ENCODE measurements around the gene ZNF688. TPM values are rescaled to one million over a fixed set of nuclear protein-coding genes. Genes with fewer than 3 reads are reported as not detected.

The ZNF688 gene
- total and polyA plus RNA-seq, 12 donors, result 6.3 to 23.8 (median 12.4) TPM

DNA sequence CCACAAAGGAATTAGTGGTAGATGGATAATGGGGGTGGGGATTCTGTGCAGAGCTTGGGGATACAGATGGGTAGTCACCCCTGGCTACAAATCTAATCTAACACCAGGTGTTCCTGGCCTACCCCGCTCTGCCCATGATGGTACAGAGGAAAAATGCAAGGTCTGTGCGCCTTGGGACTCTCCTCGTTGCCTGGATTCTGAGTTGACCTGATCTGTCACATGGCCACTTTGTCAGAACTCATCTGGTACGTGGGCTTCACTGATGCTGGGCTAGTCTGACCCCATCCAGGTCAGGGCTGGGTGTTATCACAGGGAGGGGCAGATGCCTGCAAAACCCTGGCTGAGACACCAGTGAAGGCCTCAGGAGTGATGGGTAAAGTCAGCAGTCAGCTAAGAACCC is 18.6 kb downstream of the ZNF688 start:
- Histone ChIP-seq H3K4me1 (peaks cover 0 to 70% (median 43%) of the 10 kb centered on the region in 9 donors), H3K9me3 (no peaks in the 10 kb centered on the region), H3K36me3 (peaks cover 0 to 40% (median 15%) of the 10 kb centered on the region in 9 donors), H3K27ac (peak overlapping the region in 9 of 10 donors; percentile 2 to 68 (median 38)), H3K27me3 (no peaks in the 10 kb centered on the region), H3K4me3 (no peak overlapping the region)
- 74 to 78% methylated on average over 4 of the region's 4 CpGs for WGBS, 2 donors
- ATAC-seq, result no peak
- TF ChIP-seq, protein P1, sequence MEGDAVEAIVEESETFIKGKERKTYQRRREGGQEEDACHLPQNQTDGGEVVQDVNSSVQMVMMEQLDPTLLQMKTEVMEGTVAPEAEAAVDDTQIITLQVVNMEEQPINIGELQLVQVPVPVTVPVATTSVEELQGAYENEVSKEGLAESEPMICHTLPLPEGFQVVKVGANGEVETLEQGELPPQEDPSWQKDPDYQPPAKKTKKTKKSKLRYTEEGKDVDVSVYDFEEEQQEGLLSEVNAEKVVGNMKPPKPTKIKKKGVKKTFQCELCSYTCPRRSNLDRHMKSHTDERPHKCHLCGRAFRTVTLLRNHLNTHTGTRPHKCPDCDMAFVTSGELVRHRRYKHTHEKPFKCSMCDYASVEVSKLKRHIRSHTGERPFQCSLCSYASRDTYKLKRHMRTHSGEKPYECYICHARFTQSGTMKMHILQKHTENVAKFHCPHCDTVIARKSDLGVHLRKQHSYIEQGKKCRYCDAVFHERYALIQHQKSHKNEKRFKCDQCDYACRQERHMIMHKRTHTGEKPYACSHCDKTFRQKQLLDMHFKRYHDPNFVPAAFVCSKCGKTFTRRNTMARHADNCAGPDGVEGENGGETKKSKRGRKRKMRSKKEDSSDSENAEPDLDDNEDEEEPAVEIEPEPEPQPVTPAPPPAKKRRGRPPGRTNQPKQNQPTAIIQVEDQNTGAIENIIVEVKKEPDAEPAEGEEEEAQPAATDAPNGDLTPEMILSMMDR (IDR thresholded peaks at IDR 0.05), result no peak
- no peak for DNase-seq
- intact Hi-C loops (cut with DNase I), result loop anchor here in 1 of 10 donors (2.0 kb wide), 1 partner anchor 14 kb away; no protein-coding TSS in a partner anchor

DNA sequence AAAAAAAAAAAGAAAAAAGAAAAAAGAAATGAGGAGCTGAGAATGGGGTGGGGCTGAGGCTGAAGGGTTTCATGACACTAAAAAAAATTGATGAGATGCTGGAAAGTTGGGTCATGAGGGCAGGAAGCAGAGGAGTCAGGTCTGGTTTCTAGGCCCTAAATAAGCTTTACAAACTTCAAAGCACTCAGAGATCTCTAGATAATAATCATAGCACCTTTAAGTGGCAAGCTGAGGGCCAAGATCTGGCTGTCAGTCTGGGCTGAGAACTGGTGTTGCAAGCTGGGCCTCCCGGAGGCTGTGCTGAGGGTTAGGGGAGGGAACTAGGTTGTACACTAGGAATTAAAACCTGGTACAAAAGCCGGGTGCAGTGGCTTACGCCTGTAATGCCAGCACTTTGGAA is 19.7 kb downstream of the ZNF688 start:
- peaks cover 0 to 40% (median 15%) of the 10 kb centered on the region in 9 donors for H3K36me3 ChIP-seq
- no peak overlapping the region for H3K4me3 ChIP-seq
- no peaks in the 10 kb centered on the region for H3K9me3 ChIP-seq
- H3K4me1 ChIP-seq, result peaks cover 0 to 62% (median 33%) of the 10 kb centered on the region in 9 donors
- no peak for DNase-seq
- ATAC-seq, result no peak
- intact Hi-C loops (cut with DNase I), result loop anchor here in 1 of 10 donors (2.0 kb wide), 1 partner anchor 13 kb away; no protein-coding TSS in a partner anchor
- 74% methylated on average over 3 of the region's 3 CpGs for WGBS, 2 donors
- TF ChIP-seq, protein P1 (IDR thresholded peaks at IDR 0.05), result no peak
- H3K27ac ChIP-seq, result peak overlapping the region in 8 of 10 donors; percentile 2 to 68 (median 40)
- H3K27me3 ChIP-seq, result no peaks in the 10 kb centered on the region

DNA sequence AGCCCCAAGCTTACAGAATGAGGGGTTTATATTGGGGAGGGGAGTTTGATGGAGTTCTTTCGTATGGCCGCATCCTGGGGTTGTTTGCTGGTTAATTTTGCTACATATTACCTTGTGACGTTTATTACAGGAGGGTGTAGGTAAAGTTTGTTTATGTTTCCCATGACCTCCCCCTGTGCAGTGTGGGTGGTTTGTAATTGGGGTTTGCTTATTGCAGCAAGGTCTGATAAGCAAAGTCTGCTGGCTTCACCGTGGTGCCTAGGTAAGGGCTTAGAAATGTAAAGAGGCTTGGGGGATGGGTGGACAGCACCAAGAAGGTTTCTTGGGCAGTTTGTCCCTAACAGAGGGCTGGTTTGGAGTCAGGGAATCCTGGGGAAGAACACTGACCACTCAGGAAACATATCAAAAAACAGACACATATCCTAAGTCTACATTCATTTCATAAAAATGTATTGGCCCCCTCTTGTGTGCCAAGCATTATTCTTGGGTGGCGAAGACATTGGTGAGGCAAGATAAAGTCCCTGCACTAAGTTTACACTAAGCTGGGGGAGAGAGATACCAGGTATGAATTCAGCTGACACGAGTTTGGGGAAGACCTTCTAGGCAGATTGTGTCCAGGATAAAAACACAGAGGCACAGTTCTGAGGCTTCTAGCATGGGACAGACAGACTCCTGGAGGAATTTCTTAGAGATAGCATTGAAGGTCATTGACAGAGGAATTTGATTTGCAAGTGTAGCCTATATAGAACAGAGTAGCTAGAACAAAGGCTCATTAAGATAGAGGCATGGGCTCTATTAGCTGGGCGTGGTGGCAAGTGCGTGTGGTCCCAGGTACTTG is 22.9 kb downstream of the ZNF688 start:
- peak in 5 of 8 donors; percentile 10 to 30 (median 15) for ATAC-seq
- no peak overlapping the region for H3K4me3 ChIP-seq
- DNase-seq, result no peak
- H3K9me3 ChIP-seq, result no peaks in the 10 kb centered on the region
- TF ChIP-seq, protein P1 (IDR thresholded peaks at IDR 0.05), result no peak
- intact Hi-C loops (cut with DNase I), result no loop called here
- peaks cover 0 to 12% (median 0%) of the 10 kb centered on the region in 9 donors for H3K36me3 ChIP-seq
- 61 to 65% methylated on average over 8 of the region's 8 CpGs for WGBS, 2 donors
- peak overlapping the region in 9 of 10 donors; percentile 26 to 74 (median 63) for H3K27ac ChIP-seq
- no peaks in the 10 kb centered on the region for H3K27me3 ChIP-seq
- peaks cover 0 to 45% (median 19%) of the 10 kb centered on the region in 9 donors for H3K4me1 ChIP-seq

DNA sequence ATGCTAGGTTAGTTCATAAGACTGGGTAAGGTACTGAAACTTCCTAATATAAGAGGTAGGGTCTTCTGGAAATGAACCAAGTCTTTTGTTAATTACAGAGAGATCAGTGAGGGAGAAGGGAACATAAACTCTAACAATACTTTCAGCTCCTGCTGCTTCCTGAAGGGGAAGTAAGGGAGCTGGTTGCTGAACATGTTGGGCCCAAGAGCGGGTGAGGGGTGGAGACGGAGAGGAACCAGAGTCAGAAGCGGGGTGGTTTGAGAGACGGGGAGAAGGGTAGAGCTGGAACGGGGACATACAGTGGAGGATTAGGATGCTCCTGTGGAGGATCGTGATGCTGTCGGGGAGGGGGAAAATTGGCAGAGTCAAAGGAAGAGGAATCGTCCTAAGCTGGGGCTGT is 25.4 kb downstream of the ZNF688 start:
- intact Hi-C loops (cut with DNase I), result no loop called here
- peaks cover under 1 to 36% (median 22%) of the 10 kb centered on the region in 9 donors for H3K4me1 ChIP-seq
- peak in 1 of 8 donors; percentile 10 for ATAC-seq
- no peaks in the 10 kb centered on the region for H3K27me3 ChIP-seq
- DNase-seq, result no peak
- no peaks in the 10 kb centered on the region for H3K9me3 ChIP-seq
- TF ChIP-seq, protein P1 (IDR thresholded peaks at IDR 0.05), result no peak
- 75 to 77% methylated on average over 8 of the region's 8 CpGs for WGBS, 2 donors
- H3K27ac ChIP-seq, result peak overlapping the region in 1 of 10 donors; percentile 3
- H3K36me3 ChIP-seq, result no peaks in the 10 kb centered on the region
- no peak overlapping the region for H3K4me3 ChIP-seq

Measured in heart right ventricle (tissue), 16 donors.